NCI-H510A treated with DMSO at 0.1 percent for 48 hours (cell line): ENCODE measurements around the gene CMTM3.
A peak's percentile ranks its signal among the peaks of the same experiment; 100 is the strongest.
"Not testable (repeated sequence)": the region's sequence is repeated elsewhere in the genome, so short reads cannot be mapped to it uniquely, and the experiment has no call there.

Experiments used
- DNase-seq: peaks from one replicate; lab custom pipeline; 2025; lab: John Stamatoyannopoulos, UW

Gene CMTM3

GRCh38 chr16:66585481-66586239, 18.8 kb upstream of the CMTM3 start:
- DNase-seq, result no peak

GRCh38 chr16:66587881-66588600, 16.5 kb upstream of the CMTM3 start:
- DNase-seq, result no peak

GRCh38 chr16:66588981-66589713, 15.4 kb upstream of the CMTM3 start:
- no peak for DNase-seq

- DNase-seq, result no peak
These were observed 14.2 kb upstream of the CMTM3 start for GRCh38 chr16:66590322-66590721.

- DNase-seq, result no peak
These were observed 13.5 kb upstream of the CMTM3 start for GRCh38 chr16:66591018-66591417.

GRCh38 chr16:66592241-66592640, 12.3 kb upstream of the CMTM3 start:
- DNase-seq, result no peak

GRCh38 chr16:66592814-66593213, 11.7 kb upstream of the CMTM3 start:
- DNase-seq, result no peak

- no peak for DNase-seq
These were observed 9.8 kb upstream of the CMTM3 start for GRCh38 chr16:66594739-66595138.

GRCh38 chr16:66596559-66596958, 7.9 kb upstream of the CMTM3 start:
- not testable (repeated sequence) for DNase-seq

- DNase-seq, result no peak
These were observed 7.3 kb upstream of the CMTM3 start for GRCh38 chr16:66596986-66597848.

- DNase-seq, result no peak
These were observed 6.4 kb upstream of the CMTM3 start for GRCh38 chr16:66598111-66598510.

GRCh38 chr16:66599726-66600125, 4.8 kb upstream of the CMTM3 start:
- no peak for DNase-seq

GRCh38 chr16:66600477-66600876, 4.0 kb upstream of the CMTM3 start:
- no peak for DNase-seq

GRCh38 chr16:66601471-66601870, 3.0 kb upstream of the CMTM3 start:
- no peak for DNase-seq

- peak; percentile 35 for DNase-seq
These were observed 748 bp upstream of the CMTM3 start for GRCh38 chr16:66603537-66604375.

GRCh38 chr16:66605177-66605978, 874 bp downstream of the CMTM3 start:
- DNase-seq, result no peak

- DNase-seq, result no peak
These were observed 1.7 kb downstream of the CMTM3 start for GRCh38 chr16:66605979-66606751.

- peak; percentile 57 for DNase-seq
These were observed 4.0 kb downstream of the CMTM3 start for GRCh38 chr16:66608241-66609138.
